Measurements from ENCODE around the gene OR13J1. TPM values are rescaled to one million over a fixed set of nuclear protein-coding genes. Genes with fewer than 3 reads are reported as not detected.

OR13J1 gene
- not detected in 2 replicates for total RNA-seq
- long read RNA-seq = 0 reads

- DNase-seq (ENCODE audit: low read depth, low spot score) = no peak
- H3K27ac Mint-ChIP-seq (ENCODE audit: unreplicated experiment) = no peak within 1 kb of the TSS
- no peaks in the 10 kb centered on the region for H3K4me1 Mint-ChIP-seq
- H3K4me3 Mint-ChIP-seq = no peak within 1 kb of the TSS
- no peaks in the 10 kb centered on the region for H3K36me3 Mint-ChIP-seq (ENCODE audit: low read depth)
- H3K27me3 Mint-ChIP-seq (ENCODE audit: low read depth) = peaks cover 5% of the 10 kb centered on the region
- peaks cover 4% of the 10 kb centered on the region for H3K9me3 Mint-ChIP-seq
- no peak for TF ChIP-seq CTCF (conservative IDR thresholded peaks at IDR 0.05)
These were observed at the start of gene OR13J1 for GRCh38 chr9:35870351-35870923. OR13J1 (minus strand) TSS chr9:35870401; CDS start chr9:35870401, 0 bp downstream.

- no peak for DNase-seq (ENCODE audit: low read depth, low spot score)
- peaks cover 11% of the 10 kb centered on the region for H3K4me1 Mint-ChIP-seq
- no peak overlapping the region for H3K4me3 Mint-ChIP-seq
- H3K27me3 Mint-ChIP-seq (ENCODE audit: low read depth) = no peaks in the 10 kb centered on the region
- H3K36me3 Mint-ChIP-seq (ENCODE audit: low read depth) = no peaks in the 10 kb centered on the region
- no peak overlapping the region for H3K27ac Mint-ChIP-seq (ENCODE audit: unreplicated experiment)
- no peak for TF ChIP-seq CTCF (conservative IDR thresholded peaks at IDR 0.05)
- H3K9me3 Mint-ChIP-seq = no peaks in the 10 kb centered on the region
These were observed 49.2 kb upstream of the OR13J1 start for GRCh38 chr9:35919212-35920008.

GRCh38 chr9:35918780-35919179 is 48.6 kb upstream of the OR13J1 start:
- no peak for TF ChIP-seq CTCF (conservative IDR thresholded peaks at IDR 0.05)
- Mint-ChIP-seq H3K36me3 (ENCODE audit: low read depth) (no peaks in the 10 kb centered on the region), H3K9me3 (no peaks in the 10 kb centered on the region), H3K4me1 (peaks cover 5% of the 10 kb centered on the region), H3K27me3 (ENCODE audit: low read depth) (no peaks in the 10 kb centered on the region), H3K27ac (ENCODE audit: unreplicated experiment) (no peak overlapping the region), H3K4me3 (no peak overlapping the region)
- DNase-seq (ENCODE audit: low read depth, low spot score) = no peak

GRCh38 chr9:35917261-35917660 is 47.1 kb upstream of the OR13J1 start:
- no peaks in the 10 kb centered on the region for H3K9me3 Mint-ChIP-seq
- no peak for TF ChIP-seq CTCF (conservative IDR thresholded peaks at IDR 0.05)
- H3K36me3 Mint-ChIP-seq (ENCODE audit: low read depth) = no peaks in the 10 kb centered on the region
- no peaks in the 10 kb centered on the region for H3K4me1 Mint-ChIP-seq
- DNase-seq (ENCODE audit: low read depth, low spot score) = no peak
- H3K4me3 Mint-ChIP-seq = no peak overlapping the region
- no peaks in the 10 kb centered on the region for H3K27me3 Mint-ChIP-seq (ENCODE audit: low read depth)
- no peak overlapping the region for H3K27ac Mint-ChIP-seq (ENCODE audit: unreplicated experiment)

- peaks cover 3% of the 10 kb centered on the region for H3K4me1 Mint-ChIP-seq
- H3K4me3 Mint-ChIP-seq = no peak overlapping the region
- no peak for DNase-seq (ENCODE audit: low read depth, low spot score)
- H3K27ac Mint-ChIP-seq (ENCODE audit: unreplicated experiment) = no peak overlapping the region
- no peak for TF ChIP-seq CTCF (conservative IDR thresholded peaks at IDR 0.05)
- H3K27me3 Mint-ChIP-seq (ENCODE audit: low read depth) = no peaks in the 10 kb centered on the region
- no peaks in the 10 kb centered on the region for H3K9me3 Mint-ChIP-seq
- H3K36me3 Mint-ChIP-seq (ENCODE audit: low read depth) = no peaks in the 10 kb centered on the region
These were observed 45.6 kb upstream of the OR13J1 start for GRCh38 chr9:35915681-35916294.

Data from neural crest cell (in vitro differentiated cells).